Lower lobe of right lung (tissue), 2 donors: Measurements from ENCODE around the gene LAMA5. TPM values are rescaled to one million over a fixed set of nuclear protein-coding genes. Genes with fewer than 3 reads are reported as not detected.

ENCODE experiments used
- ATAC-seq, 2 donors: fragments of 200-7000 bp; cut with Tn5 transposase; one replicate each; pipeline ENCODE4 v1.9.1; 2020 to 2022; ENCODE audit warnings: mild to moderate bottlenecking in 2 of 2, moderate library complexity in 2 of 2
- DNase-seq: peaks from one replicate; pipeline ENCODE4 v3.0.0-alpha.2; 2020
- H3K27ac ChIP-seq: fragments of 200-600 bp; one replicate; pipeline ENCODE4 v1.8.0; 2022
- H3K27me3 ChIP-seq: fragments of 200-600 bp; one replicate; pipeline ENCODE4 v1.8.0; 2022; ENCODE audit warnings: low read depth
- H3K36me3 ChIP-seq: fragments of 200-600 bp; one replicate; pipeline ENCODE4 v1.8.0; 2022; ENCODE audit warnings: mild to moderate bottlenecking
- H3K4me1 ChIP-seq: fragments of 200-600 bp; one replicate; pipeline ENCODE4 v1.8.0; 2022
- H3K4me3 ChIP-seq: fragments of 200-600 bp; one replicate; pipeline ENCODE4 v1.8.0; 2022; ENCODE audit warnings: mild to moderate bottlenecking
- H3K9me3 ChIP-seq: fragments of 200-600 bp; one replicate; pipeline ENCODE4 v1.8.0; 2022
- intact Hi-C: fragments of 100-400 bp; cut with DNase I; formaldehyde crosslinking; loops from one replicate; pipeline ENCODE4 v1.11.0; 2022
- total RNA-seq: library from RNA; stranded (reverse); fragmentation: NEBNext Ultra II Directional; extraction: Animal tissue kit (Norgen Biotek cat#: 25700); gene quantifications from one replicate; pipeline ENCODE4 v1.2.1, GENCODE V29; 2021
- TF ChIP-seq, protein P1 (sequence below): fragments of 200-600 bp; IDR thresholded peaks from one replicate; pipeline ENCODE4 v1.8.0; 2022; ENCODE audit warnings: antibody characterized with exemption, mild to moderate bottlenecking
- donor health status: DM: no; HTN: yes; CAD: no; lungs with severe emphysema.

Gene LAMA5
- total RNA-seq, 1 donor from 2014 or later, result 282 TPM

DNA sequence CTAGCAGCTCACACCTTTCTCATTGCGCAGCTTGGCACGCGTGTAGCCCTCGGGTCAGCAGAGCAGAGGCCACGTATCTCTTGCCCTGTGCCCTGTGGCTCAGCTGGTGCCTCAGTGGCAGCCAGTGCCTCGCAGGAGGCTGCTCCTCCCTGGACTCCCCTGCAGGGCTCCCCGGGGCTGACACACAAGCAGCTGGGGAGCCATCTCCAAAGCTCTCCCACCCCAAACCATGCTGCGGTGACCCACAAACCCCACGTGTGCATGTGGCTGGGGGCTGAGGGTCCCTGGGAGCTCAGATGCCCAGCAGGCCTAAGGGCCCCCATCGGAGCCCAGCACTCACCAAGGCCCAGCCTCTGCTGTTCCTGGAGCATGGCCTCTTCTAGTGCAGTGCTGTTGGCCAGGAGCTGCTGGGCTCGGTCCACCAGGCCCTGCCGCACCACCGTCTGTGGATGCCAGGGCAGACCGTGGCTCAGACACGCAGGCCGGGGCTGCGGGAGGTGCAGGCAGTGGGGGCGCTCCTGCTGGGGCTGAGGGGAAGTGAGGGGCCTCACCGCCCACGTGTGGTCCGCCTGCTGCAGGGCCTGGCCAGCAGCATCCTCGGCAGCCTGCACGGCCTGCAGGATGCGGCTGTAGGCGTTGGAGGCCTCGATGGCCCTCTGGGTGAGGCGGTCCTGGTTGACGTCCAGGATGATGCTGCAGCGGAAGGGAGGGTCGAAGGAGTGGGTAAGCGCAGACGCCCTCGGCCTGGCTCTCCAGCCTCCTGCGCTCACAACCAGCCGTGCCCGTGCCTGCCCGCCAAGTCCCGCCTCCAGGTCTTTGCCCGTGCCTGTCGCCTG lies 50.6 kb downstream of the LAMA5 start:
- Histone ChIP-seq H3K4me1 (no peaks in the 10 kb centered on the region), H3K36me3 (peaks cover 82% of the 10 kb centered on the region), H3K27me3 (no peaks in the 10 kb centered on the region), H3K9me3 (no peaks in the 10 kb centered on the region), H3K27ac (no peak overlapping the region), H3K4me3 (no peak overlapping the region)
- TF ChIP-seq, protein P1, sequence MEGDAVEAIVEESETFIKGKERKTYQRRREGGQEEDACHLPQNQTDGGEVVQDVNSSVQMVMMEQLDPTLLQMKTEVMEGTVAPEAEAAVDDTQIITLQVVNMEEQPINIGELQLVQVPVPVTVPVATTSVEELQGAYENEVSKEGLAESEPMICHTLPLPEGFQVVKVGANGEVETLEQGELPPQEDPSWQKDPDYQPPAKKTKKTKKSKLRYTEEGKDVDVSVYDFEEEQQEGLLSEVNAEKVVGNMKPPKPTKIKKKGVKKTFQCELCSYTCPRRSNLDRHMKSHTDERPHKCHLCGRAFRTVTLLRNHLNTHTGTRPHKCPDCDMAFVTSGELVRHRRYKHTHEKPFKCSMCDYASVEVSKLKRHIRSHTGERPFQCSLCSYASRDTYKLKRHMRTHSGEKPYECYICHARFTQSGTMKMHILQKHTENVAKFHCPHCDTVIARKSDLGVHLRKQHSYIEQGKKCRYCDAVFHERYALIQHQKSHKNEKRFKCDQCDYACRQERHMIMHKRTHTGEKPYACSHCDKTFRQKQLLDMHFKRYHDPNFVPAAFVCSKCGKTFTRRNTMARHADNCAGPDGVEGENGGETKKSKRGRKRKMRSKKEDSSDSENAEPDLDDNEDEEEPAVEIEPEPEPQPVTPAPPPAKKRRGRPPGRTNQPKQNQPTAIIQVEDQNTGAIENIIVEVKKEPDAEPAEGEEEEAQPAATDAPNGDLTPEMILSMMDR, result no peak
- intact Hi-C loops, result no loop called here
- ATAC-seq (no peak), DNase-seq (no peak)

DNA sequence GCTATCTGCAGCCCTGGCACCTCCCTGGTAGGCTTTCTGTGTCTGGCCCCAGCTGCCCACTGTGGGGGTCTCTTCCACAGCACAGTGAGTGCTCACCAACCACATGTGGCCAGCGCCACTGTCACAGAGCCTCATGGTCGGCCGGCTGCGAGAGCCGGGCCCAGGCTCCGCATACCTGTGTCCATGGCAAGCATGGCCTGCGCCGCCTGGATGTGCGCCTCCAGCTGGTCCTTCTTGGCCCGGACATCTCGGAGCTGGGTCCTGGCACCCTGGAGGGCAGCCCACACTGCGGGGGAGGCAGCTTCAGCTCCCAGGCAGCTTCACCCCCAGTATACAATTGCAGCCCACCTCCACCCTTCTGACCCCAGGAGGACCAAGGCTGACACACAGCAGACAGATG lies 51.3 kb downstream of the LAMA5 start:
- Histone ChIP-seq H3K4me3 (no peak overlapping the region), H3K27ac (no peak overlapping the region), H3K9me3 (no peaks in the 10 kb centered on the region), H3K4me1 (no peaks in the 10 kb centered on the region), H3K27me3 (no peaks in the 10 kb centered on the region), H3K36me3 (peaks cover 88% of the 10 kb centered on the region)
- TF ChIP-seq, protein P1, result no peak
- DNase-seq, result no peak
- intact Hi-C loops, result no loop called here
- no peak for ATAC-seq

DNA sequence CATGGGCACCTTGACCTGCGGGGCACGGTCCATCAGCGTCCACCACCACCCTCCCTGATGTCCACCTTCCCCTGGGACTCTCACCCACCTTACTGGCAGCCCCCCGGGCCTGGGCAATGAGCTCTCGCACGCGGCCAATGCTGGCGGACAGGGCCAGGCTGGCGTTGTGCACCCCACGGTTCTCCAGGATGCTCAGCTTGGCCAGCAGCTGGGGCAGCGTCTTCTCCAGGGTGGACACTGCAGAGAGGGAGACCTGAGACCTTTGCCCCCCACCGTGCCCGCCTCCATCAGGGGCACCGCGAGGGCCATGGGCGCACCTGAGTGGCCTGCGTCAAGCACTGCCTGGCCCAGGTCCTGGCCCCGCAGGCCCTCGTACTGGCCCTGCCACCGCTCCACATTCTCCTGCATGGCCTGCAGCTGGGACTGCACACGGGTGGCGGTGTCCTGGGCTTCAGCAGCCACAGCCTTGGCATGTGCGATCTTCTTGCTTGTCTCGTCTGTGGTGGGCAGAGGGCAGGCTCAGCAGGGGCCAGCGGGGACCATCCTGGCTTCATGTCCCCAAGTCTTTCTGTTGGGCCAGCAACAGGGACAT lies 52.3 kb downstream of the LAMA5 start:
- Histone ChIP-seq H3K27ac (no peak overlapping the region), H3K9me3 (no peaks in the 10 kb centered on the region), H3K4me1 (no peaks in the 10 kb centered on the region), H3K27me3 (no peaks in the 10 kb centered on the region), H3K4me3 (no peak overlapping the region), H3K36me3 (peaks cover 88% of the 10 kb centered on the region)
- DNase-seq (no peak), ATAC-seq (no peak)
- intact Hi-C loops, result no loop called here
- TF ChIP-seq, protein P1, result no peak

DNA sequence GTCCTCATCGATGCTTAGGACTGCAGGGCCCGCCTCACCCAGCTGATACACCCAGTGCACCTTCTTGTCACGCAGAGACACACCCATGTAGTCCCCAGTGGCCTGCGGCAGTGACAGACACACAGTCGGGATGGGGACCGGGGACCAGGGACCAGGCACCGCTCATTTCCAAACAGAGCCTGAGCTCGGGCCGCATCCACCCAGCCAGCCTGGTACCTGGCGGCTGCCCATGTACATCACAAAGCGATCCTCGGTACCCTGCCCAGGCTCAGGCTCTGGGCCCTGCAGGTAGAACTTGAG lies 52.8 kb downstream of the LAMA5 start:
- no peak overlapping the region for H3K4me3 ChIP-seq
- DNase-seq, result no peak
- H3K36me3 ChIP-seq, result peaks cover 86% of the 10 kb centered on the region
- ATAC-seq, result no peak
- H3K27me3 ChIP-seq, result no peaks in the 10 kb centered on the region
- no peaks in the 10 kb centered on the region for H3K9me3 ChIP-seq
- intact Hi-C loops, result no loop called here
- TF ChIP-seq, protein P1, result no peak
- no peak overlapping the region for H3K27ac ChIP-seq
- H3K4me1 ChIP-seq, result no peaks in the 10 kb centered on the region

DNA sequence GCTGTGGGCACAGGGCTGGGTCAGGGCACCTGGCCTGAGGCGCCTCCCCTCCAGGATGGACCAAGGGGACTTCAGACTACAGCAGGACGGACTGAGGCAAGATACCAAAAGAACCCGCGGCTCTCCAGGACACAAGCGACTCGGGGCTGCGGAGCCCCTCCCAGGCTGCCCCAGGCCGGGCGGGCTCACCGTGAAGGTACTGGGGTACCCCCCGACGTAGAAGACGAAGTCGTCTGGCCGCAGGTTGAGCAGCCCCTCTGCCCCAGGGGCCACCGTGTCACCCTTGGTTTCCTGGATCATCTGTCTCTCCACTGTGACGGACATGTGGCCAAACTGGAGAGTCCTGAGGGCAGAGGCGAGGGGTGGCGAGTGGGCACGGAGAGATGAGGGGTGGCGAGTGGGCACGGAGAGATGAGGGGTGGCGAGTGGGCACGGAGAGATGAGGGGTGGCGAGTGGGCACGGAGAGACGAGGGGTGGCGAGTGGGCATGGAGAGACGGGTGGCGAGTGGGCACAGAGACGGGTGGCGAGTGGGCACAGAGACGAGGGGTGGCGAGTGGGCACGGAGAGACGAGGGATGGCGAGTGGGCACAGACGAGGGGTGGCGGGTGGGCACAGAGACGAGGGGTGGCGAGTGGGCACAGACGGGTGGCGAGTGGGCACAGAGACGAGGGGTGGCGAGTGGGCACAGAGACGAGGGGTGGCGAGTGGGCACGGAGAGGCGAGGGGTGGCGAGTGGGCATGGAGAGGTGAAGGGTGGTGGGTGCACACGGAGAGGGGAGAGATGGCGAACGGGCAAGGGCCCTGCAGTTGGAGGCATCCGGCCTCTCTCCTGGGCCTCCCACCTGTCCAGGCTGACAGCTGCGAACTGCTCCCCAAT lies 53.4 kb downstream of the LAMA5 start:
- H3K9me3 ChIP-seq, result no peaks in the 10 kb centered on the region
- TF ChIP-seq, protein P1, result no peak
- H3K27me3 ChIP-seq, result no peaks in the 10 kb centered on the region
- H3K4me1 ChIP-seq, result no peaks in the 10 kb centered on the region
- intact Hi-C loops, result no loop called here
- ATAC-seq, result no peak
- no peak overlapping the region for H3K4me3 ChIP-seq
- no peak overlapping the region for H3K27ac ChIP-seq
- DNase-seq, result no peak
- peaks cover 85% of the 10 kb centered on the region for H3K36me3 ChIP-seq
